ENCODE measurements around the gene LRCH1. TPM values are rescaled to one million over a fixed set of nuclear protein-coding genes. Genes with fewer than 3 reads are reported as not detected.

LRCH1 gene
- total and polyA plus RNA-seq, 2 of the 4 experiments (the other 2 are of a cell fraction), result 7.0 to 8.8 TPM

DNA sequence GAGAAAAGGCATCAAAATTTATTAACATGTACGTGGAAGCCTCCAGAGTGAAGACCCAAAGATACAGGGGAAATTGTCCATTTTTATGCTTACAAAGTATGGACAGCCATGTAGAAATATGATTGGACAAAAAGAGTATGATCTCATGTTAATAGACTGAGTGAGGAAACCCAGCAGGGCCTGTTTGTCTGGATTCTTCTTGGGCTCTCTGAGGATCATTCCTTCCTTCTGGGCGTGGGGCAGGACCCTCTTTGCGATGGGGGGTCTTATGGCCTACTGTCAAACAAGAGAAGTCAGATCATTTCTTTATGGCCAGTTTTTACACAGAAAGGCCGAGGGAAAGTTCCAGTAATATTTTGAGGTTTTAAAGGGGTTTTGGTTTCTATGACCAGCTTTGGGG is 133.2 kb downstream of the LRCH1 start:
- Histone ChIP-seq H3K4ac (ENCODE audit: low read depth, low read length) (no peak overlapping the region), H3K9me1 (ENCODE audit: insufficient read depth, low read length) (peaks cover 3% of the 10 kb centered on the region), H4K91ac (ENCODE audit: insufficient read depth, low read depth, low read length) (no peak overlapping the region), H2BK20ac (ENCODE audit: low read depth, low read length) (no peak overlapping the region), H3K4me3 (ENCODE audit: insufficient read depth, low read depth, low read length) (no peak overlapping the region), H2BK15ac (ENCODE audit: low read depth, low read length) (no peak overlapping the region), H2AFZ (replicated peaks; ENCODE audit: low read length, poor library complexity) (no peak overlapping the region), H2BK120ac (ENCODE audit: low read depth, low read length) (no peak overlapping the region), H2AK9ac (replicated peaks; ENCODE audit: low read depth, low read length, poor library complexity) (no peak overlapping the region), H3K4me1 (ENCODE audit: control insufficient read depth, insufficient read depth, low read length) (peaks cover 7% of the 10 kb centered on the region), H3K18ac (ENCODE audit: low read depth, low read length) (no peak overlapping the region), H3K79me1 (ENCODE audit: low read depth in 1 of 2, low read length in 2 of 2) (peaks cover 14 to 23% of the 10 kb centered on the region in 2 experiments; a peak in 3 of 4 replicates), H3K27ac (ENCODE audit: insufficient read depth, low read length) (no peak overlapping the region), H3K56ac (ENCODE audit: extremely low read depth, insufficient read depth, low read length) (no peak overlapping the region), H2BK5ac (ENCODE audit: low read depth, low read length, poor library complexity, severe bottlenecking) (no peak overlapping the region), H3K36me3 (ENCODE audit: control insufficient read depth, insufficient read depth, low read length) (peaks cover 2% of the 10 kb centered on the region; the same call in 1 of the 2 replicates), H3K4me2 (ENCODE audit: low read depth, low read length) (no peak overlapping the region), H3K9me3 (ENCODE audit: control insufficient read depth, insufficient read depth, low read length) (no peaks in the 10 kb centered on the region), H3K14ac (replicated peaks; ENCODE audit: low read depth, low read length) (no peak overlapping the region), H2AK5ac (ENCODE audit: low read depth, low read length) (no peak overlapping the region), H4K8ac (ENCODE audit: low read depth in 2 of 2, low read length in 2 of 2) (no peak overlapping the region), H3K9ac (ENCODE audit: low read depth, low read length) (no peak overlapping the region), H4K20me1 (ENCODE audit: insufficient read depth, low read length) (no peaks in the 10 kb centered on the region), H3K27me3 (ENCODE audit: control insufficient read depth, insufficient read depth, low read length) (no peaks in the 10 kb centered on the region), H3K23ac (ENCODE audit: low read depth, low read length) (no peak overlapping the region), H4K5ac (ENCODE audit: low read depth, low read length) (no peak overlapping the region)
- CTCF ChIA-PET, result no interaction called here
- TF ChIP-seq MAFK (IDR thresholded peaks at IDR 0.05; ENCODE audit: low read depth, low read length) (no peak), POLR2A (IDR thresholded peaks at IDR 0.05; ENCODE audit: low read depth, low read length) (no peak), CHD1 (IDR thresholded peaks at IDR 0.05; ENCODE audit: low read depth, low read length) (no peak), FOS (IDR thresholded peaks at IDR 0.05; ENCODE audit: low read depth, low read length) (no peak)
- no CpG with 5 or more reads among the region's 4 CpGs for WGBS, 2 experiments (ENCODE audit: extremely low coverage in 2 of 2, insufficient read length in 1 of 2)
- DNase-seq (no peak), ATAC-seq (ENCODE audit: low read depth) (no peak)
- BruUV-seq (replicated peaks), result no TSS peak
- in situ Hi-C loops (cut with MboI; ENCODE audit: low sequenced_read_pairs), result loop anchor here (10.0 kb wide), 1 partner anchor 131 kb away; the partner anchor contains the start of gene LRCH1
- POLR2A ChIA-PET (ENCODE audit: unreplicated experiment), result no interaction called here
- dilution Hi-C loops (cut with HindIII; ENCODE audit: low sequenced_read_pairs, unreplicated experiment), result no loop called here
- intact Hi-C loops (cut with micrococcal nuclease), result no loop called here
